Renal cortex interstitium (tissue), 15 donors: ENCODE data around the gene DPP6. TPM values are rescaled to one million over a fixed set of nuclear protein-coding genes. Genes with fewer than 3 reads are reported as not detected.
"Not testable (repeated sequence)": the region's sequence is repeated elsewhere in the genome, so short reads cannot be mapped to it uniquely, and the experiment has no call there.

Experiments used
- DNase-seq, 11 donors: peaks; one replicate each; pipeline ENCODE4 v3.0.0-alpha.2; 2013; ENCODE audit warnings: low read depth in 9 of 11, low spot score in 4 of 11; ENCODE audit errors: extremely low read depth in 1 of 11
- long read RNA-seq, 16 experiments: transcript quantifications; one replicate each; lab custom pipeline, GENCODE V29; 2026
- polyA plus RNA-seq, 3 donors: library from polyadenylated mRNA; unstranded; fragments of 120-200 nt; gene quantifications; one replicate each; pipeline ENCODE4 v1.2.1, GENCODE V29; 2013; ENCODE audit not compliant: insufficient read length in 3 of 3

The DPP6 gene
- polyA plus RNA-seq, result 10 to 100 TPM; 41.0 to 52.1 (median 48.4) TPM
- long read RNA-seq, donor 1, full-length matches to known transcripts, result 1 of 27 reads
- long read RNA-seq, donor 1, partial matches to known transcripts, result 26 of 27 reads
- long read RNA-seq, donor 1, other reads (novel, unspliced or antisense), result 0 of 27 reads
- long read RNA-seq, donor 2, result 0 reads
- long read RNA-seq, donor 3, partial matches to known transcripts, result 27 of 27 reads
- long read RNA-seq, donor 3, other reads (novel, unspliced or antisense), result 0 of 27 reads
- long read RNA-seq, donor 4, partial matches to known transcripts, result 15 of 15 reads
- long read RNA-seq, donor 4, other reads (novel, unspliced or antisense), result 0 of 15 reads
- long read RNA-seq, donor 5, result 0 reads
- long read RNA-seq, donor 6, partial matches to known transcripts, result 6 of 6 reads
- long read RNA-seq, donor 6, other reads (novel, unspliced or antisense), result 0 of 6 reads
- long read RNA-seq, donor 7, partial matches to known transcripts, result 6 of 7 reads
- long read RNA-seq, donor 7, other reads (novel, unspliced or antisense), result 0 of 7 reads
- long read RNA-seq, donor 8, result 0 reads
- long read RNA-seq, donor 9, partial matches to known transcripts, result 9 of 9 reads
- long read RNA-seq, donor 9, other reads (novel, unspliced or antisense), result 0 of 9 reads
- long read RNA-seq, donor 10, full-length matches to known transcripts, result 1 of 1 reads
- long read RNA-seq, donor 10, partial matches to known transcripts, result 0 of 1 reads
- long read RNA-seq, donor 10, other reads (novel, unspliced or antisense), result 0 of 1 reads
- long read RNA-seq, donor 11, partial matches to known transcripts, result 27 of 27 reads
- long read RNA-seq, donor 11, other reads (novel, unspliced or antisense), result 0 of 27 reads
- long read RNA-seq, donor 12, result 0 reads
- long read RNA-seq, donor 13, result 0 reads
- long read RNA-seq, donor 14, full-length matches to known transcripts, result 1 of 44 reads
- long read RNA-seq, donor 14, partial matches to known transcripts, result 43 of 44 reads
- long read RNA-seq, donor 14, other reads (novel, unspliced or antisense), result 0 of 44 reads
- long read RNA-seq, donor 15, result 0 reads
- long read RNA-seq, donor 16, partial matches to known transcripts, result 69 of 69 reads
- long read RNA-seq, donor 16, other reads (novel, unspliced or antisense), result 0 of 69 reads

GRCh38 chr7:154051643-154052529, at the start of gene DPP6:
TSS of gene DPP6 (plus strand) at chr7:154052398.
- not testable (repeated sequence) for DNase-seq

GRCh38 chr7:154009423-154009911, 42.7 kb upstream of the DPP6 start:
- DNase-seq, result not testable (repeated sequence)

GRCh38 chr7:154010726-154011568, 41.3 kb upstream of the DPP6 start:
- DNase-seq, result not testable (repeated sequence)

- not testable (repeated sequence) for DNase-seq
These were observed 39.4 kb upstream of the DPP6 start for GRCh38 chr7:154012800-154013199.

- not testable (repeated sequence) for DNase-seq
These were observed 36.6 kb upstream of the DPP6 start for GRCh38 chr7:154015636-154016035.

GRCh38 chr7:154018354-154018753, 33.8 kb upstream of the DPP6 start:
- DNase-seq, result not testable (repeated sequence)

- DNase-seq, result not testable (repeated sequence)
These were observed 24.4 kb upstream of the DPP6 start for GRCh38 chr7:154027805-154028204.

GRCh38 chr7:154030476-154031080, 21.6 kb upstream of the DPP6 start:
- not testable (repeated sequence) for DNase-seq

GRCh38 chr7:154039466-154040165, 12.6 kb upstream of the DPP6 start:
- DNase-seq, result not testable (repeated sequence)

GRCh38 chr7:154050394-154050793, 1.8 kb upstream of the DPP6 start:
- DNase-seq, result not testable (repeated sequence)

- DNase-seq, result not testable (repeated sequence)
These were observed 1.1 kb upstream of the DPP6 start for GRCh38 chr7:154051006-154051642.

GRCh38 chr7:154052530-154053252, 493 bp downstream of the DPP6 start:
- DNase-seq, result not testable (repeated sequence)

GRCh38 chr7:154053466-154054312, 1.5 kb downstream of the DPP6 start:
- not testable (repeated sequence) for DNase-seq

GRCh38 chr7:154054664-154055063, 2.5 kb downstream of the DPP6 start:
- DNase-seq, result not testable (repeated sequence)
